IgD-negative memory B cell (primary cell): ENCODE results near the gene ZNF24. TPM values are rescaled to one million over a fixed set of nuclear protein-coding genes. Genes with fewer than 3 reads are reported as not detected.
A peak's percentile ranks its signal among the peaks of the same experiment; 100 is the strongest.

Source experiments
- H3K27ac Mint-ChIP-seq, 3 donors: one replicate each; pipeline ENCODE4 v1.8.0; 2020 to 2022; ENCODE audit warnings: mild to moderate bottlenecking in 3 of 3, mixed read lengths in 3 of 3, moderate library complexity in 1 of 3
- H3K27me3 Mint-ChIP-seq: one replicate; pipeline ENCODE4 v1.8.0; 2021; ENCODE audit warnings: mixed read lengths
- H3K36me3 Mint-ChIP-seq: one replicate; pipeline ENCODE4 v1.8.0; 2020; ENCODE audit warnings: mild to moderate bottlenecking, mixed read lengths
- H3K4me1 Mint-ChIP-seq, 3 donors: one replicate each; pipeline ENCODE4 v1.8.0; 2020 to 2022; ENCODE audit warnings: mixed read lengths in 3 of 3, mild to moderate bottlenecking in 1 of 3
- H3K4me3 Mint-ChIP-seq, 4 donors: one replicate each; pipeline ENCODE4 v1.8.0; 2020 to 2022; ENCODE audit warnings: mild to moderate bottlenecking in 4 of 4, mixed read lengths in 4 of 4, moderate library complexity in 3 of 4
- H3K9me3 Mint-ChIP-seq, 3 donors: one replicate each; pipeline ENCODE4 v1.8.0; 2020 to 2021; ENCODE audit warnings: mixed read lengths in 3 of 3, mild to moderate bottlenecking in 1 of 3
- polyA plus RNA-seq: library from polyadenylated mRNA; unstranded; fragments of 300-500 nt; fragmentation: Illumina TruSeq; gene quantifications from one replicate; pipeline ENCODE4 v1.2.3, GENCODE V29; 2021

Gene ZNF24
- polyA plus RNA-seq, 1 donor from 2014 or later = 86.9 TPM

- Mint-ChIP-seq H3K4me3 (peak overlapping the region; percentile 91 to 100 (median 97)), H3K9me3 (no peaks in the 10 kb centered on the region), H3K4me1 (peaks cover 28 to 48% (median 46%) of the 10 kb centered on the region in 3 donors), H3K27ac (peak overlapping the region in 2 of 3 donors; percentile 86 to 99), H3K27me3 (peaks cover 2% of the 10 kb centered on the region), H3K36me3 (peaks cover 13% of the 10 kb centered on the region)
Measured at GRCh38 chr18:35291166-35291565, 53.1 kb downstream of the ZNF24 start.

- peaks cover 2% of the 10 kb centered on the region for H3K27me3 Mint-ChIP-seq
- H3K36me3 Mint-ChIP-seq = peaks cover 13% of the 10 kb centered on the region
- peak within 1 kb of the TSS; percentile 91 to 100 (median 97) for H3K4me3 Mint-ChIP-seq
- peaks cover 0 to 3% (median 3%) of the 10 kb centered on the region in 3 donors for H3K9me3 Mint-ChIP-seq
- H3K4me1 Mint-ChIP-seq = peaks cover 26 to 44% (median 44%) of the 10 kb centered on the region in 3 donors
- peak within 1 kb of the TSS; percentile 86 to 99 (median 99) for H3K27ac Mint-ChIP-seq
Measured at GRCh38 chr18:35290094-35290735, 54.0 kb downstream of the ZNF24 start, which contains the start of gene ZSCAN30. Gene ZSCAN30, minus strand, starts transcription at chr18:35290229. Its CDS starts 25,877 bp downstream, at chr18:35264352.

GRCh38 chr18:35289727-35290093, 54.5 kb downstream of the ZNF24 start:
- Mint-ChIP-seq H3K36me3 (peaks cover 10% of the 10 kb centered on the region), H3K4me1 (peaks cover 26 to 44% (median 39%) of the 10 kb centered on the region in 3 donors), H3K27me3 (peaks cover 2% of the 10 kb centered on the region), H3K4me3 (peak overlapping the region; percentile 91 to 100 (median 97)), H3K27ac (peak overlapping the region; percentile 86 to 99 (median 99)), H3K9me3 (peaks cover 0 to 3% (median 3%) of the 10 kb centered on the region in 3 donors)

- H3K27me3 Mint-ChIP-seq = peaks cover 2% of the 10 kb centered on the region
- H3K36me3 Mint-ChIP-seq = peaks cover 10% of the 10 kb centered on the region
- peaks cover 0 to 3% (median 3%) of the 10 kb centered on the region in 3 donors for H3K9me3 Mint-ChIP-seq
- peaks cover 26 to 44% (median 36%) of the 10 kb centered on the region in 3 donors for H3K4me1 Mint-ChIP-seq
- H3K27ac Mint-ChIP-seq = peak overlapping the region; percentile 86 to 99 (median 99)
- peak overlapping the region; percentile 91 to 100 (median 97) for H3K4me3 Mint-ChIP-seq
Measured at GRCh38 chr18:35289293-35289692, 54.9 kb downstream of the ZNF24 start.

GRCh38 chr18:35284841-35285240, 59.4 kb downstream of the ZNF24 start:
- H3K4me1 Mint-ChIP-seq = peaks cover 7 to 20% (median 8%) of the 10 kb centered on the region in 3 donors
- H3K36me3 Mint-ChIP-seq = peaks cover 6% of the 10 kb centered on the region
- H3K27me3 Mint-ChIP-seq = peaks cover 2% of the 10 kb centered on the region
- peaks cover 0 to 6% (median 3%) of the 10 kb centered on the region in 3 donors for H3K9me3 Mint-ChIP-seq
- H3K4me3 Mint-ChIP-seq = no peak overlapping the region
- H3K27ac Mint-ChIP-seq = no peak overlapping the region

GRCh38 chr18:35283923-35284794, 60.1 kb downstream of the ZNF24 start:
- Mint-ChIP-seq H3K36me3 (peaks cover 7% of the 10 kb centered on the region), H3K27me3 (no peaks in the 10 kb centered on the region), H3K9me3 (peaks cover 0 to 6% (median 4%) of the 10 kb centered on the region in 3 donors), H3K27ac (no peak overlapping the region), H3K4me3 (no peak overlapping the region), H3K4me1 (peaks cover 4 to 15% (median 4%) of the 10 kb centered on the region in 3 donors)

- Mint-ChIP-seq H3K9me3 (peaks cover 0 to 10% (median 6%) of the 10 kb centered on the region in 3 donors), H3K27ac (peak overlapping the region in 1 of 3 donors; percentile 43), H3K4me1 (peaks cover 3 to 7% (median 3%) of the 10 kb centered on the region in 3 donors), H3K4me3 (no peak overlapping the region), H3K36me3 (peaks cover 13% of the 10 kb centered on the region), H3K27me3 (no peaks in the 10 kb centered on the region)
Measured at GRCh38 chr18:35282353-35282752, 61.9 kb downstream of the ZNF24 start.

Other genes starting within 250 kb of the ZNF24 start
- gene ZNF397, start 103.4 kb downstream of the ZNF24 start, polyA plus RNA-seq = 13.0 TPM
- gene ZSCAN30, start 54.2 kb downstream of the ZNF24 start, polyA plus RNA-seq = 4.8 TPM
- 1.5 TPM for gene ZNF396, start 32.9 kb upstream of the ZNF24 start, polyA plus RNA-seq
- gene INO80C, start 153.5 kb upstream of the ZNF24 start, polyA plus RNA-seq = 28.2 TPM
- gene GALNT1, start 237.3 kb upstream of the ZNF24 start, polyA plus RNA-seq = 15.5 TPM